Fibroblast of skin of right quadriceps (primary cell): ENCODE results near the gene SLC9A6.
"Not testable (repeated sequence)": the region's sequence is repeated elsewhere in the genome, so short reads cannot be mapped to it uniquely, and the experiment has no call there.

Source experiments
- DNase-seq: peaks from one replicate; pipeline ENCODE4 v3.0.0-alpha.2; 2013

SLC9A6 gene

GRCh38 chrX:136065044-136065671, 79.9 kb downstream of the SLC9A6 start:
- peak; percentile 81 for DNase-seq

GRCh38 chrX:136067097-136067496, 81.9 kb downstream of the SLC9A6 start:
- no peak for DNase-seq

- DNase-seq, result no peak
Observed at GRCh38 chrX:136067966-136068365, 82.7 kb downstream of the SLC9A6 start.

GRCh38 chrX:136076942-136077341, 91.7 kb downstream of the SLC9A6 start:
- DNase-seq, result no peak

GRCh38 chrX:136080766-136081165, 95.5 kb downstream of the SLC9A6 start:
- DNase-seq, result no peak

- DNase-seq, result peak; percentile 56
Observed at GRCh38 chrX:136086521-136086920, 101.3 kb downstream of the SLC9A6 start.

- DNase-seq, result not testable (repeated sequence)
Observed at GRCh38 chrX:136091898-136092297, 106.7 kb downstream of the SLC9A6 start.

GRCh38 chrX:136094962-136095361, 109.7 kb downstream of the SLC9A6 start:
- DNase-seq, result no peak
